NCI-H82 treated with DMSO at 0.1 percent for 48 hours (cell line): ENCODE measurements around the gene RNU1-4.
"Not testable (repeated sequence)": the region's sequence is repeated elsewhere in the genome, so short reads cannot be mapped to it uniquely, and the experiment has no call there.

Experiments
- DNase-seq: peaks from one replicate; lab custom pipeline; 2025; ENCODE audit not compliant: unreplicated experiment; lab: John Stamatoyannopoulos, UW

Gene RNU1-4

GRCh38 chr1:16787711-16788110 lies 47.4 kb downstream of the RNU1-4 start:
- DNase-seq: not testable (repeated sequence)
